B cell (primary cell): ENCODE results near the gene KIAA1614. TPM values are rescaled to one million over a fixed set of nuclear protein-coding genes. Genes with fewer than 3 reads are reported as not detected.

Experiments used
- ATAC-seq: fragments of 200-7000 bp; cut with Tn5 transposase; one replicate; pipeline ENCODE4 v1.10.0; 2021; ENCODE audit warnings: low read depth, mild to moderate bottlenecking, moderate number of reproducible peaks, moderate library complexity
- CTCF ChIA-PET: fragments of 350-600 bp; sonication (Branson Sonifier 250); formaldehyde crosslinking; loops from one replicate; lab custom pipeline; 2021; ENCODE audit warnings: antibody characterized with exemption, inconsistent platforms; lab: Charles Lee
- POLR2A ChIA-PET: fragments of 350-600 bp; sonication (Branson Sonifier 250); formaldehyde crosslinking; loops from one replicate; lab custom pipeline; 2021; ENCODE audit warnings: antibody characterized with exemption; lab: Charles Lee
- DNase-seq: peaks from one replicate; pipeline ENCODE4 v3.0.0; 2013
- H2AFZ ChIP-seq: 2 replicates; pipeline ENCODE4 v1.6.1; 2012; ENCODE audit warnings: mild to moderate bottlenecking, low read depth, low read length; ENCODE audit not compliant: insufficient read depth, poor library complexity, severe bottlenecking
- H3K27ac ChIP-seq, 2 donors: 1 replicate in 1 of 2; 2 replicates in 1 of 2; pipeline ENCODE4 v1.5.1; 2012 to 2013; ENCODE audit warnings: low read length in 2 of 2, mild to moderate bottlenecking in 2 of 2, moderate library complexity in 1 of 2
- H3K27me3 ChIP-seq, 4 experiments: fragments of 200-600 bp in 1 of 4; sonication (generic) in 1 of 4; replicated peaks in 1 of 4; 1 replicate in 2 of 4; 2 replicates in 2 of 4; pipeline versions ENCODE4 v1.6.1 to v1.7.0; 2013 to 2016; ENCODE audit warnings: low read length in 3 of 4, mild to moderate bottlenecking in 2 of 4, mixed read lengths in 1 of 4, moderate library complexity in 1 of 4; ENCODE audit not compliant: insufficient read depth in 4 of 4, control insufficient read depth in 3 of 4; ENCODE audit errors: control extremely low read depth in 1 of 4
- H3K36me3 ChIP-seq, 2 experiments: replicated peaks in 1 of 2; 1 replicate in 1 of 2; 2 replicates in 1 of 2; pipeline versions ENCODE4 v1.6.1 to v1.7.1; 2013; ENCODE audit warnings: low read length in 1 of 2; ENCODE audit not compliant: insufficient read depth in 2 of 2, control insufficient read depth in 1 of 2; ENCODE audit errors: control extremely low read depth in 1 of 2, extremely low read depth in 1 of 2
- H3K4me1 ChIP-seq, 2 donors: fragments of 200-600 bp in 1 of 2; sonication (generic) in 1 of 2; 1 replicate in 1 of 2; 2 replicates in 1 of 2; pipeline versions ENCODE4 v1.5.1 to v1.6.1; 2013 to 2017; ENCODE audit warnings: low read length in 2 of 2; ENCODE audit not compliant: control insufficient read depth in 2 of 2, insufficient read depth in 2 of 2
- H3K4me2 ChIP-seq: replicated peaks from 2 replicates; pipeline ENCODE3; 2012; ENCODE audit warnings: mild to moderate bottlenecking, low read depth, low read length; ENCODE audit not compliant: poor library complexity, severe bottlenecking
- H3K4me3 ChIP-seq, 5 experiments: fragments of 200-600 bp in 1 of 5; sonication (generic) in 1 of 5; 1 replicate in 3 of 5; 2 replicates in 2 of 5; pipeline versions ENCODE4 v1.5.1 to v1.7.0; 2011 to 2016; ENCODE audit warnings: low read length in 4 of 5, mild to moderate bottlenecking in 4 of 5, low read depth in 2 of 5, control low read depth in 1 of 5, moderate library complexity in 1 of 5; ENCODE audit not compliant: insufficient read depth in 1 of 5; ENCODE audit errors: control extremely low read depth in 1 of 5, extremely low read depth in 1 of 5
- H3K79me2 ChIP-seq: fragments of 200-600 bp; sonication (generic); one replicate; pipeline ENCODE4 v1.6.0; 2016; ENCODE audit warnings: low read length; ENCODE audit not compliant: control insufficient read depth, insufficient read depth
- H3K9ac ChIP-seq: fragments of 200-600 bp; sonication (generic); 2 replicates; pipeline ENCODE4 v1.6.1; 2017; ENCODE audit warnings: mild to moderate bottlenecking, low read length, moderate library complexity
- H3K9me3 ChIP-seq, 3 donors: one replicate each; pipeline versions ENCODE4 v1.6.1 to v1.7.1; 2013; ENCODE audit warnings: low read length in 2 of 3; ENCODE audit not compliant: control insufficient read depth in 2 of 3, insufficient read depth in 1 of 3; ENCODE audit errors: control extremely low read depth in 1 of 3
- H4K20me1 ChIP-seq: 2 replicates; pipeline ENCODE4 v1.6.0; 2012; ENCODE audit warnings: mild to moderate bottlenecking, low read length; ENCODE audit not compliant: insufficient read depth, control insufficient read depth, poor library complexity, severe bottlenecking
- H3K27ac Mint-ChIP-seq: one replicate; pipeline ENCODE4 v1.8.0; 2021; ENCODE audit warnings: mixed read lengths
- H3K27me3 Mint-ChIP-seq: one replicate; pipeline ENCODE4 v1.8.0; 2021; ENCODE audit warnings: mixed read lengths
- H3K4me1 Mint-ChIP-seq: one replicate; pipeline ENCODE4 v1.8.0; 2021; ENCODE audit warnings: mixed read lengths
- H3K4me3 Mint-ChIP-seq: one replicate; pipeline ENCODE4 v1.8.0; 2021; ENCODE audit warnings: mixed read lengths
- H3K9me3 Mint-ChIP-seq: one replicate; pipeline ENCODE4 v1.8.0; 2022; ENCODE audit warnings: mixed read lengths; ENCODE audit not compliant: insufficient read depth
- EZH2 ChIP-seq: IDR thresholded peaks from 2 replicates; pipeline ENCODE4 v1.6.1; 2012; ENCODE audit warnings: borderline replicate concordance, low read depth, mild to moderate bottlenecking, moderate library complexity, low read length; ENCODE audit not compliant: insufficient read depth, poor library complexity, severe bottlenecking
- WGBS: methylation state at CpG from one replicate; pipeline ENCODE4 v1.1.5; 2013; ENCODE audit warnings: missing lambda C conversion rate; ENCODE audit not compliant: insufficient coverage; 5-methylcytosine and 5-hydroxymethylcytosine counted together
- intact Hi-C: fragments of 100-400 bp; cut with micrococcal nuclease; formaldehyde crosslinking; loops from one replicate; pipeline ENCODE4 v1.10.0; 2022
- polyA plus RNA-seq: library from polyadenylated mRNA; depleted of rRNA; stranded (reverse); fragments of >200 nt; gene quantifications from 2 replicates; pipeline ENCODE4 v1.2.3, GENCODE V29; 2012
- total RNA-seq, 2 donors: library from RNA; stranded (reverse); fragments of 120-200 nt in 1 of 2; gene quantifications; 1 replicate in 1 of 2; 2 replicates in 1 of 2; pipeline versions ENCODE4 v1.2.3 to v1.2.4, GENCODE V29; 2013 to 2022
- TF ChIP-seq, protein P1 (sequence below): fragments of 200-600 bp; IDR thresholded peaks from one replicate; pipeline ENCODE4 v1.8.0; 2022; ENCODE audit warnings: antibody characterized with exemption, mild to moderate bottlenecking

Gene KIAA1614
- total and polyA plus RNA-seq, 2 donors (not counting 1 experiment from before 2014, with no cell fraction given): 0.03 to 0.22 TPM

DNA sequence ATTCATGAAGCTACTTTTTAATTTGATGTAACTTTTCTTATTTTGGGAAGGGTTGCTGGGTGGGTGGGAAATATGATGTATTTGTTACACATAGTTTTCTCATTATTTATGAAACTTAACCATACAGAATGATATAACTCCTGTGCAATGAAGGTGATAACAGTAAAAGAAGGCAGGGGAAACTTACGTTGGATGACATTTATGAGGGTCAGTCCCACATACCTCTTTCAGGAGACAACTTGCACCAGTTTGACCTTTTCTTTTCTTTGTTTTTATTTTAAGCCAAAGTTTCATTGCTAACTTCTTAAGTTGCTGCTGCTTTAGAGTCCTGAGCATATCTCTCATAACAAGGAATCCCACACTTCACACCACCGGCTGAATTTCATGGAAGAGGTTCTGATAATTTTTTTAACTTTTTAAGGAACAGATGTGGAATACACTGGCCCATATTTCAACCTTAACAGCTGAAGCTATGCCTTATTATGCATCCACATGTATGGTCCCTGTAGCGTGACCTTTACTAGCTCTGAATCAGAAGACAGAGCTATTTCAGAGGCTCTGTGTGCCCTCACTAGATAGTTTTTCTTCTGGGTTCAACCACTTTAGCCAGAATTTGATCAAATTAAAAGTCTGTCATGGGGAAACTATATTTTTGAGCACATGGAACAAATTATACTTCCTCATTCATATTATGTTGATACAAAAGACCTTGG is 28.0 kb upstream of the KIAA1614 start:
- H3K9ac ChIP-seq: no peak overlapping the region
- no peak overlapping the region for H3K4me3 ChIP-seq
- no peak overlapping the region for H2AFZ ChIP-seq
- Mint-ChIP-seq H3K9me3 (no peaks in the 10 kb centered on the region), H3K4me1 (peaks cover 15% of the 10 kb centered on the region), H3K27me3 (no peaks in the 10 kb centered on the region), H3K27ac (no peak overlapping the region), H3K4me3 (no peak overlapping the region)
- H3K27ac ChIP-seq: no peak overlapping the region
- POLR2A ChIA-PET: no interaction called here
- no peaks in the 10 kb centered on the region for H3K79me2 ChIP-seq
- intact Hi-C loops: loop anchor here (10.0 kb wide), 1 partner anchor 100 kb away; no protein-coding TSS in a partner anchor
- WGBS: 100% methylated on average over 2 of the region's 3 CpGs
- ATAC-seq (no peak), DNase-seq (no peak)
- no peaks in the 10 kb centered on the region for H3K9me3 ChIP-seq
- H3K36me3 ChIP-seq: peaks cover 0 to 5% of the 10 kb centered on the region in 2 experiments
- CTCF ChIA-PET: interaction anchor here (0.6 to 3.6 kb wide), 3 partner anchors 21 to 369 kb away, joined by 3 to 37 read pairs (median 4); no protein-coding TSS in a partner anchor
- H3K4me1 ChIP-seq: peaks cover 7 to 9% of the 10 kb centered on the region in 2 donors
- H4K20me1 ChIP-seq: no peaks in the 10 kb centered on the region
- no peak overlapping the region for H3K4me2 ChIP-seq
- H3K27me3 ChIP-seq: no peaks in the 10 kb centered on the region
- TF ChIP-seq, protein P1, sequence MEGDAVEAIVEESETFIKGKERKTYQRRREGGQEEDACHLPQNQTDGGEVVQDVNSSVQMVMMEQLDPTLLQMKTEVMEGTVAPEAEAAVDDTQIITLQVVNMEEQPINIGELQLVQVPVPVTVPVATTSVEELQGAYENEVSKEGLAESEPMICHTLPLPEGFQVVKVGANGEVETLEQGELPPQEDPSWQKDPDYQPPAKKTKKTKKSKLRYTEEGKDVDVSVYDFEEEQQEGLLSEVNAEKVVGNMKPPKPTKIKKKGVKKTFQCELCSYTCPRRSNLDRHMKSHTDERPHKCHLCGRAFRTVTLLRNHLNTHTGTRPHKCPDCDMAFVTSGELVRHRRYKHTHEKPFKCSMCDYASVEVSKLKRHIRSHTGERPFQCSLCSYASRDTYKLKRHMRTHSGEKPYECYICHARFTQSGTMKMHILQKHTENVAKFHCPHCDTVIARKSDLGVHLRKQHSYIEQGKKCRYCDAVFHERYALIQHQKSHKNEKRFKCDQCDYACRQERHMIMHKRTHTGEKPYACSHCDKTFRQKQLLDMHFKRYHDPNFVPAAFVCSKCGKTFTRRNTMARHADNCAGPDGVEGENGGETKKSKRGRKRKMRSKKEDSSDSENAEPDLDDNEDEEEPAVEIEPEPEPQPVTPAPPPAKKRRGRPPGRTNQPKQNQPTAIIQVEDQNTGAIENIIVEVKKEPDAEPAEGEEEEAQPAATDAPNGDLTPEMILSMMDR: no peak
- no peak for TF ChIP-seq EZH2

DNA sequence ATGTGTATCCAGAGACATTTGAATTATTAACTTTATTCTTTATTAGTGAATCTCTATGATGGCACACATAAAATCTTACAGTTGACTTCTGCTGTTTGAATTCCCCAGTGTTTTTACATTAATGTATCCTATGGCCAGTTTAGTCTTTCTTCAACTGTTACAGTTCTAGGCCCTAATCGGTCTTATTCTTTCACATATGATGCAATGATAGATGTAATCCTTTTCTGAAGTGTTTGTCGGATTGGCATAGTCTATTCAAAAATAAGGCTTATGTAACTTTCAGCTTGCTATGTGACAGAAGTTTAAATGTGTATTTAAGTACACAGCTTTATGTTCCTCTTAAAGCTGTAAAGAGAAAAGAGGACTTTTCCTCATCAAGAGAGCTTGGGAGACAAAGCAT is 26.4 kb upstream of the KIAA1614 start:
- intact Hi-C loops: loop anchor here (10.0 kb wide), 1 partner anchor 98 kb away; no protein-coding TSS in a partner anchor
- no peak overlapping the region for H3K9ac ChIP-seq
- no peak for TF ChIP-seq EZH2
- TF ChIP-seq, protein P1: no peak
- no peaks in the 10 kb centered on the region for H3K79me2 ChIP-seq
- H3K36me3 ChIP-seq: peaks cover 0 to 3% of the 10 kb centered on the region in 2 experiments
- Mint-ChIP-seq H3K9me3 (no peaks in the 10 kb centered on the region), H3K27ac (no peak overlapping the region), H3K4me1 (peaks cover 17% of the 10 kb centered on the region), H3K4me3 (no peak overlapping the region), H3K27me3 (no peaks in the 10 kb centered on the region)
- H3K4me3 ChIP-seq: no peak overlapping the region
- H3K27me3 ChIP-seq: no peaks in the 10 kb centered on the region
- no peak overlapping the region for H2AFZ ChIP-seq
- ATAC-seq (no peak), DNase-seq (no peak)
- CTCF ChIA-PET: interaction anchor here (0.9 to 1.2 kb wide), 2 partner anchors 12 to 279 kb away, joined by 3 read pairs; no protein-coding TSS in a partner anchor
- H3K4me2 ChIP-seq: no peak overlapping the region
- peaks cover 7 to 9% of the 10 kb centered on the region in 2 donors for H3K4me1 ChIP-seq
- POLR2A ChIA-PET: no interaction called here
- H4K20me1 ChIP-seq: no peaks in the 10 kb centered on the region
- no CpG with 5 or more reads among the region's 2 CpGs for WGBS
- H3K27ac ChIP-seq: no peak overlapping the region
- no peaks in the 10 kb centered on the region for H3K9me3 ChIP-seq
